Tibial artery (tissue), 4 donors: ENCODE results near the gene RDH5.

Experiments
- DNase-seq, 2 donors: peaks; one replicate each; pipeline ENCODE4 v3.0.0-alpha.2; 2019
- H3K27ac ChIP-seq, 2 donors: fragments of 200-600 bp; sonication (generic) in 1 of 2; 1 replicate in 1 of 2; 2 replicates in 1 of 2; pipeline ENCODE4 v1.5.1; 2018 to 2019; ENCODE audit warnings: mild to moderate bottlenecking in 1 of 2
- H3K27me3 ChIP-seq, 2 donors: fragments of 200-600 bp; sonication (generic) in 1 of 2; one replicate each; pipeline versions ENCODE4 v1.5.1 to v1.6.0; 2016 to 2019
- H3K36me3 ChIP-seq, 3 donors: fragments of 200-600 bp; sonication (generic) in 2 of 3; one replicate each; pipeline ENCODE4 v1.5.1; 2016 to 2019; ENCODE audit warnings: mild to moderate bottlenecking in 2 of 3
- H3K4me1 ChIP-seq, 4 donors: fragments of 200-600 bp; sonication (generic) in 2 of 4; 1 replicate in 3 of 4; 2 replicates in 1 of 4; pipeline ENCODE4 v1.5.1; 2016 to 2019
- H3K4me3 ChIP-seq, 2 donors: fragments of 200-600 bp; sonication (generic) in 1 of 2; 1 replicate in 1 of 2; 2 replicates in 1 of 2; pipeline ENCODE4 v1.5.1; 2018 to 2019; ENCODE audit warnings: mild to moderate bottlenecking in 2 of 2
- H3K9me3 ChIP-seq, 3 donors: fragments of 200-600 bp; sonication (generic) in 1 of 3; one replicate each; pipeline ENCODE4 v1.5.1; 2016 to 2019
- CTCF ChIP-seq, 2 experiments: fragments of 200-600 bp in 1 of 2; fragments of 450-650 bp in 1 of 2; IDR thresholded peaks; one replicate each; pipeline ENCODE4 v1.5.1; 2017 to 2019; ENCODE audit warnings: antibody characterized with exemption in 2 of 2, mild to moderate bottlenecking in 1 of 2, moderate library complexity in 1 of 2
- intact Hi-C: fragments of 100-400 bp; cut with DNase I; formaldehyde crosslinking; loops from one replicate; pipeline ENCODE4 v1.15.0; 2023; ENCODE audit warnings: low total_unique reads

RDH5 gene

DNA sequence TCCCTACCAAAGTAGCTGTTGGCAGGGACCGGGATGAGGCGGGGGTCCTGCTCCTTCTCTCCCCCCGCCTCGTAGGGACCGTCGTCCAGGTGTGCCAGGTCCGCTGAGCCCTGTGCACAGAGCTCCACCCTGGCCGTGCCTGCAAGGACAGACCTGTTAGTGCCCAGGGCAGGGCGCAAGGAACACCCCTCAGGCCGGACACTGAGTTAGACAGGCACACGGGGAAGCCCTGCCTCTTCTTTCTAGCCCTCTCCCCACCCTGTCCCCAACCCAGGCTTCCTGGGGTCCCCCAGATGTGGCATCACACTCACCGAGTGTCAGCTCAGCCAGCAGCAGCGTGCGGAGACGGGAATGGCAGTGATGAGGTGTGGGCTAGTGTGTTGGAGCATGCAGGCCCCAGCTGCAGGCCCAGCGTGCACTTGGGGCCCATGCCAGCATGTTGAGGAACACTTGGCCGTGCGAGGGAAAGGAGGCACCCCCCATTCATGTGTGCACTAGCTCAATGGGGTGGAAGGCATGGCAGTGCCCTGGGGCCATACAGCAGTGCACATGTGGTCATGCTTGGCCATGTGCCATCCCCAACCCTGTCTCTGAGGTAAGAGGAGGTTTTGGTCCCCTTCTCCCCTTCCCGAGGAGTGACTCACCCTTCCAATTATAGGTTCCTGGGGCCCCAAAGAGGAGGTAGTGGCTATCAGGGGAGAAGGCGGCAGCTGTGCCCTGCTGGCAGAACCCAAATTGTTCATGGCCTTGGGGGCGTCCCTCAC lies 19.8 kb upstream of the RDH5 start:
- H3K27me3 ChIP-seq, result no peaks in the 10 kb centered on the region
- peaks cover 0 to 70% (median 45%) of the 10 kb centered on the region in 4 donors for H3K4me1 ChIP-seq
- DNase-seq, result peak in 1 of 2 donors; percentile 82
- no peaks in the 10 kb centered on the region for H3K9me3 ChIP-seq
- intact Hi-C loops, result no loop called here
- H3K27ac ChIP-seq, result peak overlapping the region; percentile 38 to 98
- H3K4me3 ChIP-seq, result peak overlapping the region in 1 of 2 donors; percentile 11
- H3K36me3 ChIP-seq, result peaks cover 28 to 50% (median 43%) of the 10 kb centered on the region in 3 donors
- TF ChIP-seq CTCF (IDR thresholded peaks at IDR 0.05), result no peak

DNA sequence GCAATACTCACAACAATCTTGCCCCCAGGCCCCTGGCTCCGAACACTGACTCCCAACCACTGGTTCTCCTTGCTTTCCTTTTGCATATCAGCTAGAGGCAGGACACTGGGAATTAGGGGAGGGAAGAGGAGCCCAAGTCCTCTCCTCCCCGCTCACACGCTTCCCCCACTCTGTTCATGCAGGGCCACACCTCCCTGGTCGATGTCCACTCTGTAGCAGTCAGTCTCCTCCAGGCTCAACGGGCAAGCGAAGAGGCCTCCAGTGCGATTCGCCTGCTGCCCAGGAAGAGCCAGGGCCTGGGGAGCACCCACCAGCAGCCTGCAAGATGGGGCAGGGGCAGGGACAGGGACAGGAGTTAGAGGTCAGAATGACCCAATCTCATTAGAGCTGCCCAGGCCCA lies 17.3 kb upstream of the RDH5 start:
- TF ChIP-seq CTCF (IDR thresholded peaks at IDR 0.05), result no peak
- H3K27ac ChIP-seq, result peak overlapping the region; percentile 96 to 98
- intact Hi-C loops, result no loop called here

DNA sequence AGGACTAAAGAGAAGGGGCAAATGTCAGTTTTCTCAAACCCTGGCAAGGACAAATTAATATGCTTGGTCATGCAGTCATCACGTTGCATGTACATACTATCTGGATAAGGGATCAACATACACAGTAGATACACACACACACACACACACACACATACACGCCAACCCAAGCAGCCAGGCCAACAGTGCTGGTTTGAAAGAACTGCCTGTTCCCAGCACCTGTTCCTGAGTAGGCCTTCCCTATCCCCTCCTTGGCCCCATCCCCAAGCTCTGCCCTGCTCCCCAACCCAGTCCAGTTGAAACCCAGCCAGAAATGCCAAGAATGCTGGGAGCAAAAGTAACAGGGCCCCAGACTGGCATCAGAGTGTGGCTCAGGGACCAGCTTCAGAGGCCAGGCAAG lies 16.9 kb upstream of the RDH5 start:
- peak overlapping the region; percentile 96 to 98 for H3K27ac ChIP-seq
- peaks cover 0 to 74% (median 48%) of the 10 kb centered on the region in 4 donors for H3K4me1 ChIP-seq
- no peak for TF ChIP-seq CTCF (IDR thresholded peaks at IDR 0.05)
- intact Hi-C loops, result no loop called here
- H3K9me3 ChIP-seq, result no peaks in the 10 kb centered on the region
- DNase-seq, result peak; percentile 59 to 92
- peaks cover 4 to 21% (median 14%) of the 10 kb centered on the region in 3 donors for H3K36me3 ChIP-seq
- H3K4me3 ChIP-seq, result peak overlapping the region; percentile 94 to 96
- H3K27me3 ChIP-seq, result no peaks in the 10 kb centered on the region

More for the DNA sequence above, 17.3 kb upstream of the RDH5 start:
- DNase-seq, result no peak
- peaks cover 0 to 70% (median 47%) of the 10 kb centered on the region in 4 donors for H3K4me1 ChIP-seq
- H3K27me3 ChIP-seq, result no peaks in the 10 kb centered on the region
- no peaks in the 10 kb centered on the region for H3K9me3 ChIP-seq
- H3K4me3 ChIP-seq, result peak overlapping the region; percentile 94 to 96
- peaks cover 4 to 25% (median 19%) of the 10 kb centered on the region in 3 donors for H3K36me3 ChIP-seq

- Histone ChIP-seq H3K4me3 (peak overlapping the region; percentile 94 to 96), H3K36me3 (peaks cover 4 to 14% (median 6%) of the 10 kb centered on the region in 3 donors), H3K4me1 (peaks cover 0 to 74% (median 56%) of the 10 kb centered on the region in 4 donors), H3K9me3 (no peaks in the 10 kb centered on the region), H3K27me3 (no peaks in the 10 kb centered on the region), H3K27ac (peak overlapping the region; percentile 96 to 98)
- no peak for TF ChIP-seq CTCF (IDR thresholded peaks at IDR 0.05)
- DNase-seq, result peak; percentile 66 to 91
- intact Hi-C loops, result no loop called here
Measured at GRCh38 chr12:55703901-55704761, 16.1 kb upstream of the RDH5 start.

GRCh38 chr12:55704824-55705718 lies 15.1 kb upstream of the RDH5 start:
- peak overlapping the region; percentile 94 to 96 for H3K4me3 ChIP-seq
- no peaks in the 10 kb centered on the region for H3K27me3 ChIP-seq
- TF ChIP-seq CTCF (IDR thresholded peaks at IDR 0.05), result no peak
- H3K9me3 ChIP-seq, result no peaks in the 10 kb centered on the region
- peaks cover 2 to 4% (median 3%) of the 10 kb centered on the region in 3 donors for H3K36me3 ChIP-seq
- intact Hi-C loops, result no loop called here
- peak in 1 of 2 donors; percentile 84 for DNase-seq
- H3K4me1 ChIP-seq, result peaks cover 0 to 74% (median 56%) of the 10 kb centered on the region in 4 donors
- peak overlapping the region; percentile 96 to 98 for H3K27ac ChIP-seq
